GM18511 (cell line): ENCODE results near the gene SLC24A4.

Experiments
- ATAC-seq: cut with Tn5 transposase; IDR thresholded peaks from one replicate; pipeline ENCODE4 v1.9.1; 2021; ENCODE audit warnings: mild to moderate bottlenecking, moderate library complexity; ENCODE audit not compliant: unreplicated experiment

The SLC24A4 gene

GRCh38 chr14:92472860-92473259 lies 149.9 kb downstream of the SLC24A4 start:
- ATAC-seq, result no peak

DNA sequence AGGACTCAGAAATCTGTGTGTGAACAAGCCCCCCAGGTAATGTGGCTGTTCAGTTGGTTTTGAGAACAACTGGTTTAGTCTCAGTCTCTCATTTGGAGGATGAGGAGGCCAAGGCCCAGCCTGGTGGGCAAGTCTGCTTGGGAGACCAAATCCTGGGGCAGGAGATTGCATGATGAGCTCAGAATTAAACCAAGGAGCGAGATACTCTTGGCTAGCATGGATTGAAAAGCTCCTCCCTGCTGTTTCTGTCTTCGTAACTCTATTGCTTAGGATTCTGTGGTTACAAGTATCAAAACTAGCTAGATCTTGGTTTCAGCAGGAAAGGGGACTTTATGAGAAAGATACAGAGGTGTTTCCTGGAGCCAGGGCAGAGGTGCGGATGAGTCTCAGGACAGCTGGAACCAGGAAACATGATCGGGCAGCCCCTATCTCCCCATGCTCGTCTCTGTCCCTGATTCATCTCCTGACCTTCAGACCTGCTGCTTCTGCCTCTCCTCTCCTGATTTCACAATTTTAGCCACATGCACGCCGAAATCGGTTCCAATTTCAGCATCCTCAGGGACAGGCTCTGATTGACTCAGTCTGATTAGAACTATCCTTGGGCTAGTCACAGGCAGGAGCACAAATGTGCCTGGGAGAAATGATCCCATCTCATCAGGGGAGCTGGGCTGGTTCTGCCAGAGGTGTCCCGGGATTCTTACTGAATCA lies 150.4 kb downstream of the SLC24A4 start:
- ATAC-seq, result no peak

DNA sequence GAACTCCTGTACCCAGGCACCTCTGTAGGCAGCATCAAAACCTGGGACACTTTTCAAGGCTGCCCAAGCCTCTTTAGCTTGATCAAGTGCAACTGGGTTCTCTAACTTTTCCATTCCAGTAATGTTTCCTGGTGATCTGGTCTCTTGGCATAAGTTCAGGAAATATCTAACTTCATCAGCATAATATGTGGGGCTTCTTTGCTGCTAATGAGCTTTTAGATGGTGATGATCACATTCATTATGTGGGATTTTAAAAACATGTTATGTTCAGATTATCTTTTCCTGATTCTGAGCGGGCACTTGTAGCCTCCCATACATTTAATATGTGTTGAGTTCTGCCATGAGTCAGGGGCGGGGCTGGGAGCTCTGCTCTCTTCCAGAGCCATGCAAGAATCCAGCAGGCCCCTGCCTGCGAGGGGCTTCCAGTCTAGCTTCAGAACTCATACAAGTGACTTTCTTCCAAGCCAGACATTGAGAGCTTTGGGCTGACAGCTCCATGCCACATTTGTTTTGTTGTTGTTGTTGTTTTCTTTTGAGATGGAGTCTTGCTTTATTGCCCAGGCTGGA lies 151.1 kb downstream of the SLC24A4 start:
- ATAC-seq, result no peak

DNA sequence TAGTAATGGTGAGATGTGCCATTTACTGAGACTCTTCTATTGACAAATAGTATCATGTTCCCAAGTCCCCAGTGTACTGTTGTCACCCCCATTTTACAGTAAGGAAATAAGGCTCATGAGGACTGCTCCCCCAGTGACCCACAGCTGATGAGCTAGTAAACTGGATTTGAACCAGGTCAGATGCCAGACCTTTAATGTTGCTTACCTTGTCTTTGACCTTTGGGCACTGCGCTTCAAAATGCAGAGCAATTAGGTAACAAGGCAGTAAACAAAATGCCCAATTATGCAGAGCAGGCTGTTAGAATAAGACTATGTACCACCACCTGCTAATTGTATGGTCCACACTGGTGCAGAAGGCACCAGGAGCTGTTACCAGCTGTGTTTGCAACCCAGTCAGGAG lies 152.1 kb downstream of the SLC24A4 start:
- ATAC-seq, result no peak

- no peak for ATAC-seq
Measured at GRCh38 chr14:92475451-92476187, 152.7 kb downstream of the SLC24A4 start.

DNA sequence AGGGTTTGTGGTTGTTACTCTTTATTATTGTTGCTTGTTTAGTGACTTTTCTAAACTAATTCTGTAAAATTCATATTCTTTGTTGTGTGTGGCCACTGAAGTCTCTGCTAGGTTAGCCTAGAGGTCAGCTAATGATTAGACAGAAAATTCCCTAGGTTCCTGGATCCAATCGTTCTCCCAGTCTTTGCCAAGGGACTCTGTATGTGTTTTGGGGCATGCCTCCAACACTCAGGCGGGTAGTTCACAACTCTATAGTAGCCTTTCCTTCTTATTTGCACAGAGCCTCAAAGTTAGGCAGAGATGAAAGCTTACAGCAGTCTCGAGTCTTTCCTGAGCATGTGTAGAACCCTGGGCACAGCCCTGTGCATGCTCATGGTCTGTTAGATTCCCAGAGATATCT lies 157.9 kb downstream of the SLC24A4 start:
- ATAC-seq, result no peak

DNA sequence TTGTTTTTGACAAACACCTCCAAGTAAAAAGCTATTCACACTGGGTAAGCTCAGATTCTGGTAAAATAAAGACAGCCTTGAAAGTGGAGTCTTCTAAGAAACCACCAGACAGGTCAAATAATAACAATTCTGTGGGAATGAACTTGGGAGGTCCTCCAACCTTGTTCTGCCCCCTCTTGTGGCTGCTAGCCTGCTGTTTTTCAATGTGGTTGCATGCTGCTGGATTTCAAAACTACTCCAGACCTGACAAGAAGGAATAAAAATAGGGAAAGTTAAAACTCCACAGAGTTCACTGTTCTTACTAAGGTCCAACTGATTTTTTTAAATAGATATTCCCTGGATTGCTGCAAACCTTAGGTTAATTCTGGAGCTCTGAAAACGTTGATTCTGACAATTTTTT lies 158.4 kb downstream of the SLC24A4 start:
- no peak for ATAC-seq

DNA sequence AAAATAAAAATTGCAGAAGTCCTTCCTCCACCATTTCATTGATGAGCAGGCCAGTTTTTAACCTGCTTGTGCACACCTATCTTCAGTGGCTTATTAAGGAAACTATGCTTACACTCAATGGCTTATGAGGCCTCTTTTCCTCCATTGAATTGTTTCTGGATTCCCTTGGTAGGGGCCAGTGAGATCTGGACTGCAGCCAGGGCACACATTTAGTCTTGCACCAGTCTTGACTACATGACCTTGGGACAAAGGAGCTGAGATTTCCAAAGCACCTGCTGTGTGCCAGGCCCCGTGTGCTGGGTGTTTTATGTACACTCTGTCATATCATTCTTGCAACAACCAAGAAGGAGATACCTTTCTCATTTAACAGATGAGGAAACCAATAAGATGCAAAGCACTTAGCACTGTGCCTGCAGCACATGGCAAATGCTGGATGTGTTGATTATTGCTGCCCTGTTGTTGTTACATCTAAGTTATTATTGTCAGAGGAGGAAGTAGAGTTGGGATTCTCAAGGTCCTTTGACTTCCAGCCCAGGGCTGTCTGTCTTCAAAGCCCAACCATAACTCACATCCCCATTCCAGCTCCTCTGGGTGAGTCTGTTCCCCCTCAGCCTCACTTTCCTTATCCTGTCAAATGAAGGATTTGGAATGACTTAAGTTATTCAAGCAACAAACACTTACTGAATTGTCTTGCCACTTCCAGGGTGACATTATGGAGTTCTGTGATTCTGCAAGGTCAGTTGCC lies 159.0 kb downstream of the SLC24A4 start:
- ATAC-seq, result no peak

DNA sequence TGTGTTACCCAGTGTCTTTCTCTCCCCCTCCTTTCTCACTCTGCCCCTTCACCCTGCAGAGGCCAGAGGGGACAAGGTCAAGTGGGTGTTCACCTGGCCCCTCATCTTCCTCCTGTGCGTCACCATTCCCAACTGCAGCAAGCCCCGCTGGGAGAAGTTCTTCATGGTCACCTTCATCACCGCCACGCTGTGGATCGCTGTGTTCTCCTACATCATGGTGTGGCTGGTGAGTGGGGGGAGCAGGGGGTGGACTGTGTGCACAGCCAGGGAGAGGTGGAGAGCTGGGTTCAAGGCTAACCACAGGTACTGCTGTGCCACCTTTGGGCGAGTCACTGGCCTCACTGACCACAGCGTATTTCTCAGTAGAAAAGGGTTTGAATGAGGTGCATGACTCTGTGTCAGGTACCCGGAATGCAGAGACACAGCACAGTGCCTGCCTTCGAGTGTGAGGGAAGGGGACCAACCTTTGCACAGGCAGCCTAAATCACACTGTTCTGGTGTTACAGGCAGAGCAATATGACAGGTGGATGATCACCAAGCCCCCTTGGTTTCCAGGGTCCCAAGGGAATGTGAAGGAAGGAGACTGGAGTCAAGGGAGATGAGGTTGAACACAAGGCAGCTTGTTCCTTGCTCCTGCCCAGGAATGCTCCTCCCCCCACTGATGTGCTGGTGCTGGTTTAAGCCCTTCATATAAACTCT lies 159.8 kb downstream of the SLC24A4 start:
- no peak for ATAC-seq

DNA sequence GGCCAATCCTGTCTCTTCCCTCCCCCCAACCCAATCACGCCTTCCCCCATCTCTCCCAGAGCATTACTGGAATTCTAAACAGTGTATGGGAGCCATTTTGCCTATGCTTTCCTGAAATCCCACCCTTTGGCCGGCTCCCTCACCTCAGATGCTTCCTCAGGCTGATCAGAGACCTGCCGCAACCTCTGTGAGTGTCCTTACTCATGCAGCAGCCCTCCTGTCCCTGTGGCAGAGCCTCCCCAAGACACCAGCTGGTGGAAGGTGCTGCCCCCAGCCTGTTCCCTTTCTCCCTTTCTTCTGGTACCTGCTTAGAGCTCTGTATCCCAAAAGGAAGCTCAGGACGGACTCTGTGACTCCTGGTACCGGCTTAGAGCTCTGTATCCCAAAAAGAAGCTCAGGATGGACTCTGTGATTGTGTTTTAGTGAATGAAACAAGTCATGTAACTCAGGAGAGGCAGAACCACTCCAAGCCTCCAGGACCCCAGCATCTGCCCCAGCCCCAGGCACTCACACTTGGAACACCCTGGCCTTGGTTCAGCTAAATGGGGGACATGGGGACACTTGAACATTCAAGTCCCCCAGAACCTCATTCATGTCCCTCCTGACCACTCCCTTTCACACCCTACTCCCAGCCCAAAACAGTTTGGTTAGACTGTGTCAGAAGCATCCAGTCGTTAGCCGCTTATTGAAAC lies 161.3 kb downstream of the SLC24A4 start:
- ATAC-seq, result no peak

DNA sequence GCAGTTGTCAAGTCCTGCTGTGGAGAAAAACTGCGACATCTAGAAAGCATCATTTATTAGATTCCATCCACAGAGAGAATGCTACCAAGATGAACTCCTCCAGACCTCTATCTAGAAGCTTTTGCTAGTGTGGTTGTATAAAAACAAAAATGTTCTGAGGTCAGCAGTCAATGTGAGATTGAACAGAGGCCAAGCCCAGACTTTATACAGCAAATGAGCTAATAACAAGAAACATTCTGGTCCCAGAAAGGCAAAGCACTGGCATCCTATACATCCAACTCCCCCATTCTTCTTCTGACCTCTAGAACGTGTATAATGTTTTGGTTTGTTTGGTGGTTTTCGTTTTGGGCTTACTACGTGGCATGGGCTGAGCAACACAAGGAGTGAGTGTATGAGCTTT lies 163.9 kb downstream of the SLC24A4 start:
- no peak for ATAC-seq

GRCh38 chr14:92487513-92488133 lies 164.7 kb downstream of the SLC24A4 start:
- ATAC-seq, result no peak

- ATAC-seq, result no peak
Measured at GRCh38 chr14:92489394-92490238, 166.7 kb downstream of the SLC24A4 start.

DNA sequence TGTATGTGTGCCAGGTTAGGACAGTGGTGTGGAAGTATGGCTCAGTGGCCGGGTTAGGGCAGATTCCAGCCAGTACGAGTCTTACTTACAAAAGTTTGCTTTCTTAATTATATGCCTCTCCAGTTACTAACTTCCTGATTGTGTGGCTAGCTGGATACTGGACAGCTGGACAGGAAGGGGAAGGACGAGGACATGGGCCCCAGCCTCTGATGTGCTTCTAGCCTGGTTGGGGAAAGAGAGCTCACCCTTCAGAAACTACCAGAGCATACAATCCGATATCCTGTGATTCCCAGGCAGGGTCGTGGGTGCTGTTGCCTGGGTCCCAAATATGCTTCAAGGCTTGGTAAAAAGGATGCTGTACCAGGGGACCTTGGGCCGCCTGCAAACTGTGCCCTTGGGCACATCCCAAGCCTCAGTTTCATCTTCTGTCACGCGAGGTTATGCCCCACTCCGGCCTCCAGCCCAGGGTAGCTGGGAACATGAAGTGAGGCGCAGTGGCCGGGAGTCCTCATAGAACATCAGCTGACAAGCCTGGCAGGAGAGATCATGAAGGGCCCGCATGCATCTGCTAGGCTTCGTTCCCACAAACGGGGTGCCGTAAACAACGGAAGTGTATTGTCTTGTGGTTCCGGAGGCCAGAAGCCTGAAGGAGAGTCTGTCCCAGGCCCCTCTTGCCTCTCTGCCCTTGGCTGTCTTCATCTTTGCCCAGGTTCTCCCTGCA lies 167.4 kb downstream of the SLC24A4 start:
- no peak for ATAC-seq

DNA sequence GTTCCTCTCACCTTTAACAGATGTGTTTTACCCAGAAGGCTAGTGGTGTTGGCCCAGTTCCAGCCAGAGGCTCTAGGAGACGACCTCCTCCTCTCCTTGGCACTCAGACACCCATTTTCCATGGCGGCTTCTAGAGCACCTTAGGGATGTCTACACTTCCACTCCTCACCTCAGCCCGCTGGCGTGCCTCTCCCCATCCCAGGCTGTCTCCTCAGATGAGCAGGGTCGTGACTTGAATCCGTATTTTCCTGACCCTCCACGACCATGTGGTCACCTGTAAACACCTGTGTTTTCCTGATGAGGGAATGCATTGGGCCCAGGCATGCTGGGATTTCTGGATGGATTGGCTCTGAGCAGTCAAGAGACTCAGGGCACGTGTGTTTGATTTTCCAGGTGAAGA lies 168.8 kb downstream of the SLC24A4 start:
- ATAC-seq, result no peak

DNA sequence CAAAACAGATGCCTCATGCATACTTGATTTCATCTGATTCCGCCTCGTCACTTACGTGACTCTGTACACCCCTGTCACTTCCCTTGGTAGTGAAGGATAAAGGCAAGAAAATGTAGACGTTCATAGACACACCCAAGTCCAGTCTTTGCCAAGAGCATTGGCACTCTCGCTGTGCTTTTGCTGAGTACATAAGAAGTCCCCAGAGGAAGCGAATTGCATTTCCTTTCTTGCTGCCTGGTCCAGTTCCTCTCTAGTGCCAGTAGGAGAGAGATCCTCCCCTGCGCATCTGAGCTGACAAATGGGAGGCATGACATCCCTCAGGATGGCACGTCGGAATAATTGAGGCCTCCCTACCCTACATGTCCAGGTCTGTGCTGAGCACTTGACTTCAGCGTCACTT lies 169.3 kb downstream of the SLC24A4 start:
- ATAC-seq, result no peak

GRCh38 chr14:92493024-92493423 lies 170.1 kb downstream of the SLC24A4 start:
- no peak for ATAC-seq

GRCh38 chr14:92493492-92493891 lies 170.5 kb downstream of the SLC24A4 start:
- ATAC-seq, result no peak
